ENCODE results near the gene MTRF1.
"Not testable (repeated sequence)": the region's sequence is repeated elsewhere in the genome, so short reads cannot be mapped to it uniquely, and the experiment has no call there.

Gene MTRF1

DNA sequence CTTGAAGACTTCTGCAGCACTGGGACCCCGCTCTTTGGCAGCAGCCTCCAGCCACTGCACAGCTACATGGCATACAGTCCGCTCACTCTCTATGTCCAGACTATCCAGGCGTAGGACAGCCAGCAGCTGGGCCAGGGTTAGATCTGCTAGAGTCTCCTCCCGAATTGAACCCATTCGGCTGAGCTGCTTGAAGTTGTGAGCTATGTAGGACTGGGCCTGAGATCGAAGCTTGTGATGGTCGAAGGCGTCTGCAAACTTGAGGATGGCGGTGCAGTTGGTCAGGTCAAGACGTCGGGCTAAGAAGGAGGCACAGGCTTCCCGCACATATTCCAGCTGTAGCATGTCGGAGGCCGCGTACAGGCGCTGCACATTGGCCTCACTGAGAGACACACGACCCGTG lies 69.9 kb downstream of the MTRF1 start:
- no peak for DNase-seq (ENCODE audit: low read depth, low spot score)
- peak overlapping the region; percentile 78 for H3K4me3 ChIP-seq (ENCODE audit: low read length)

GRCh38 chr13:41188584-41188983 lies 74.8 kb downstream of the MTRF1 start:
- DNase-seq (ENCODE audit: low read depth, low spot score): no peak

GRCh38 chr13:41186481-41186880 lies 76.9 kb downstream of the MTRF1 start:
- DNase-seq (ENCODE audit: low read depth, low spot score): no peak
- H3K4me3 ChIP-seq (ENCODE audit: low read length): no peak overlapping the region

More at GRCh38 chr13:41188584-41188983, 74.8 kb downstream of the MTRF1 start:
- no peak overlapping the region for H3K4me3 ChIP-seq (ENCODE audit: low read length)

DNA sequence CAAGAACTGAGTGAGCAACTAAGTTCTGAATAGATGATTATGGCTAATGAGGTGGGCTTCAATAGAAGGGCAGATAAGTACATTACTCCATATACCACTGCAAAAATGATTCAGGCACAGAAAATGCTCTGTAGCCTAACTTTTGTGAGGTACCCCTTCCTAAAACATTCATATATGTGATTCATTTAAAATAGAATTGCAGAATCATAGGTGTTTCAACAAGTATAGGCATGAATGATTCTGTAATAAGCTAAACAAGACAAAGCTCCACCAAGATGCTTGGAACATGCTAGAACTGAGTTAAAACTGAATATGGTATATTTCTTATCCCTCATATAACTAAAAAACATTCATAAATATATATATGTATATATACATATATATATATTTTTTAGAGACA lies 81.1 kb downstream of the MTRF1 start:
- H3K4me3 ChIP-seq (ENCODE audit: low read length): no peak overlapping the region
- DNase-seq (ENCODE audit: low read depth, low spot score): no peak

GRCh38 chr13:41179593-41180250 lies 83.7 kb downstream of the MTRF1 start:
- no peak overlapping the region for H3K4me3 ChIP-seq (ENCODE audit: low read length)
- DNase-seq (ENCODE audit: low read depth, low spot score): no peak

GRCh38 chr13:41178040-41178439 lies 85.3 kb downstream of the MTRF1 start:
- no peak overlapping the region for H3K4me3 ChIP-seq (ENCODE audit: low read length)
- no peak for DNase-seq (ENCODE audit: low read depth, low spot score)

GRCh38 chr13:41177616-41178015 lies 85.8 kb downstream of the MTRF1 start:
- no peak for DNase-seq (ENCODE audit: low read depth, low spot score)
- H3K4me3 ChIP-seq (ENCODE audit: low read length): no peak overlapping the region

DNA sequence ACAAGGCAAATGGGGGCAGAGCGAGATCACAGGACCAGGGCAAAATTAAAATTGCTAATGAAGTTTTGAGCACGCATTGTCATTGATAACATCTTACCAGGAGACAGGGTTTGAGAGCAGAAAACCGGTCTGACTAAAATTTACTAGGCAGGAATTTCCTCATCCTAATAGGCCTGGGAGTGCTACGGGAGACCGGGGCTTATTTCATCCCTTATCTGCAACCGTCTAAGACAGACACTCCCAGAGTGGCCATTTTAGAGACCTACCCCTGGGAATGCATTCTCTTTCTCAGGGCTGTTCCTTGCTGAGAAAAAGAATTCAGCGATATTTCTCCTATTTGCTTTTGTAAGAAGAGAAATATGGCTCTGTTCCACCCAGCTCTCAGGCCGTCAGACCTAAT lies 87.8 kb downstream of the MTRF1 start:
- not testable (repeated sequence) for H3K4me3 ChIP-seq (ENCODE audit: low read length); DNase-seq (ENCODE audit: low read depth, low spot score)

Data from Jurkat, Clone E6-1 (cell line).